ENCODE measurements around the gene AUTS2. TPM values are rescaled to one million over a fixed set of nuclear protein-coding genes. Genes with fewer than 3 reads are reported as not detected.

AUTS2 gene
- total and polyA plus RNA-seq, 2 experiments from 2014 or later = 32.0 to 91.0 TPM

- H3K27ac Mint-ChIP-seq = no peak overlapping the region
- peaks cover 2% of the 10 kb centered on the region for H3K27me3 Mint-ChIP-seq (ENCODE audit: insufficient read depth, low read depth, poor library complexity)
- no peaks in the 10 kb centered on the region for H3K79me2 ChIP-seq (replicated peaks; ENCODE audit: insufficient read depth)
- no peaks in the 10 kb centered on the region for H3K36me3 ChIP-seq (ENCODE audit: insufficient read depth)
- peaks cover 31% of the 10 kb centered on the region for H3K4me1 Mint-ChIP-seq
- DNase-seq (ENCODE audit: low spot score) (no peak), ATAC-seq (no peak)
- H3K36me3 Mint-ChIP-seq (ENCODE audit: low read depth) = no peaks in the 10 kb centered on the region
- H3K4me3 ChIP-seq = no peak overlapping the region
- no peaks in the 10 kb centered on the region for H3F3A ChIP-seq (replicated peaks; ENCODE audit: low read depth)
- no peak overlapping the region for H3K4me2 ChIP-seq
- H3K9me2 ChIP-seq (ENCODE audit: insufficient read depth) = no peaks in the 10 kb centered on the region
- peaks cover 28% of the 10 kb centered on the region for H3K4me1 ChIP-seq (ENCODE audit: insufficient read depth)
- H3K4me3 Mint-ChIP-seq = no peak overlapping the region
- H4K20me1 ChIP-seq (replicated peaks; ENCODE audit: insufficient read depth) = no peaks in the 10 kb centered on the region
- no peak overlapping the region for H2AFZ ChIP-seq
- no peak overlapping the region for H3K27ac ChIP-seq (ENCODE audit: low read depth)
- no peaks in the 10 kb centered on the region for H3K9me3 Mint-ChIP-seq
- H3K27me3 ChIP-seq (ENCODE audit: insufficient read depth) = no peaks in the 10 kb centered on the region
- TF ChIP-seq REST (IDR thresholded peaks at IDR 0.05; ENCODE audit: unreplicated experiment) = no peak
- no peak for TF ChIP-seq ETS1 (IDR thresholded peaks at IDR 0.05)
- TF ChIP-seq ZNF114 (CRISPR knock-in tag; IDR thresholded peaks at IDR 0.05) = no peak
- TF ChIP-seq JUNB (IDR thresholded peaks at IDR 0.05; ENCODE audit: unreplicated experiment) = no peak
- TF ChIP-seq STAT1 (IDR thresholded peaks at IDR 0.05; ENCODE audit: unreplicated experiment) = no peak
- TF ChIP-seq, protein P1, sequence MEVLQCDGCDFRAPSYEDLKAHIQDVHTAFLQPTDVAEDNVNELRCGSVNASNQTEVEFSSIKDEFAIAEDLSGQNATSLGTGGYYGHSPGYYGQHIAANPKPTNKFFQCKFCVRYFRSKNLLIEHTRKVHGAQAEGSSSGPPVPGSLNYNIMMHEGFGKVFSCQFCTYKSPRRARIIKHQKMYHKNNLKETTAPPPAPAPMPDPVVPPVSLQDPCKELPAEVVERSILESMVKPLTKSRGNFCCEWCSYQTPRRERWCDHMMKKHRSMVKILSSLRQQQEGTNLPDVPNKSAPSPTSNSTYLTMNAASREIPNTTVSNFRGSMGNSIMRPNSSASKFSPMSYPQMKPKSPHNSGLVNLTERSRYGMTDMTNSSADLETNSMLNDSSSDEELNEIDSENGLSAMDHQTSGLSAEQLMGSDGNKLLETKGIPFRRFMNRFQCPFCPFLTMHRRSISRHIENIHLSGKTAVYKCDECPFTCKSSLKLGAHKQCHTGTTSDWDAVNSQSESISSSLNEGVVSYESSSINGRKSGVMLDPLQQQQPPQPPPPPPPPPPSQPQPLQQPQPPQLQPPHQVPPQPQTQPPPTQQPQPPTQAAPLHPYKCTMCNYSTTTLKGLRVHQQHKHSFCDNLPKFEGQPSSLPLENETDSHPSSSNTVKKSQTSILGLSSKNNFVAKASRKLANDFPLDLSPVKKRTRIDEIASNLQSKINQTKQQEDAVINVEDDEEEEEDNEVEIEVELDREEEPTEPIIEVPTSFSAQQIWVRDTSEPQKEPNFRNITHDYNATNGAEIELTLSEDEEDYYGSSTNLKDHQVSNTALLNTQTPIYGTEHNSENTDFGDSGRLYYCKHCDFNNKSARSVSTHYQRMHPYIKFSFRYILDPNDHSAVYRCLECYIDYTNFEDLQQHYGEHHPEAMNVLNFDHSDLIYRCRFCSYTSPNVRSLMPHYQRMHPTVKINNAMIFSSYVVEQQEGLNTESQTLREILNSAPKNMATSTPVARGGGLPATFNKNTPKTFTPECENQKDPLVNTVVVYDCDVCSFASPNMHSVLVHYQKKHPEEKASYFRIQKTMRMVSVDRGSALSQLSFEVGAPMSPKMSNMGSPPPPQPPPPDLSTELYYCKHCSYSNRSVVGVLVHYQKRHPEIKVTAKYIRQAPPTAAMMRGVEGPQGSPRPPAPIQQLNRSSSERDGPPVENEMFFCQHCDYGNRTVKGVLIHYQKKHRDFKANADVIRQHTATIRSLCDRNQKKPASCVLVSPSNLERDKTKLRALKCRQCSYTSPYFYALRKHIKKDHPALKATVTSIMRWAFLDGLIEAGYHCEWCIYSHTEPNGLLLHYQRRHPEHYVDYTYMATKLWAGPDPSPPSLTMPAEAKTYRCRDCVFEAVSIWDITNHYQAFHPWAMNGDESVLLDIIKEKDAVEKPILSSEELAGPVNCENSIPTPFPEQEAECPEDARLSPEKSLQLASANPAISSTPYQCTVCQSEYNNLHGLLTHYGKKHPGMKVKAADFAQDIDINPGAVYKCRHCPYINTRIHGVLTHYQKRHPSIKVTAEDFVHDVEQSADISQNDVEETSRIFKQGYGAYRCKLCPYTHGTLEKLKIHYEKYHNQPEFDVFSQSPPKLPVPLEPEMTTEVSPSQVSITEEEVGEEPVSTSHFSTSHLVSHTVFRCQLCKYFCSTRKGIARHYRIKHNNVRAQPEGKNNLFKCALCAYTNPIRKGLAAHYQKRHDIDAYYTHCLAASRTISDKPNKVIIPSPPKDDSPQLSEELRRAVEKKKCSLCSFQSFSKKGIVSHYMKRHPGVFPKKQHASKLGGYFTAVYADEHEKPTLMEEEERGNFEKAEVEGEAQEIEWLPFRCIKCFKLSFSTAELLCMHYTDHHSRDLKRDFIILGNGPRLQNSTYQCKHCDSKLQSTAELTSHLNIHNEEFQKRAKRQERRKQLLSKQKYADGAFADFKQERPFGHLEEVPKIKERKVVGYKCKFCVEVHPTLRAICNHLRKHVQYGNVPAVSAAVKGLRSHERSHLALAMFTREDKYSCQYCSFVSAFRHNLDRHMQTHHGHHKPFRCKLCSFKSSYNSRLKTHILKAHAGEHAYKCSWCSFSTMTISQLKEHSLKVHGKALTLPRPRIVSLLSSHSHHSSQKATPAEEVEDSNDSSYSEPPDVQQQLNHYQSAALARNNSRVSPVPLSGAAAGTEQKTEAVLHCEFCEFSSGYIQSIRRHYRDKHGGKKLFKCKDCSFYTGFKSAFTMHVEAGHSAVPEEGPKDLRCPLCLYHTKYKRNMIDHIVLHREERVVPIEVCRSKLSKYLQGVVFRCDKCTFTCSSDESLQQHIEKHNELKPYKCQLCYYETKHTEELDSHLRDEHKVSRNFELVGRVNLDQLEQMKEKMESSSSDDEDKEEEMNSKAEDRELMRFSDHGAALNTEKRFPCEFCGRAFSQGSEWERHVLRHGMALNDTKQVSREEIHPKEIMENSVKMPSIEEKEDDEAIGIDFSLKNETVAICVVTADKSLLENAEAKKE (CRISPR knock-in tag; IDR thresholded peaks at IDR 0.05) = no peak
- TF ChIP-seq EZH2 (IDR thresholded peaks at IDR 0.05; ENCODE audit: low read depth, unreplicated experiment) = no peak
- no peak for TF ChIP-seq CREB1 (CRISPR knock-in tag; IDR thresholded peaks at IDR 0.05; ENCODE audit: low read depth)
- TF ChIP-seq, protein P2, sequence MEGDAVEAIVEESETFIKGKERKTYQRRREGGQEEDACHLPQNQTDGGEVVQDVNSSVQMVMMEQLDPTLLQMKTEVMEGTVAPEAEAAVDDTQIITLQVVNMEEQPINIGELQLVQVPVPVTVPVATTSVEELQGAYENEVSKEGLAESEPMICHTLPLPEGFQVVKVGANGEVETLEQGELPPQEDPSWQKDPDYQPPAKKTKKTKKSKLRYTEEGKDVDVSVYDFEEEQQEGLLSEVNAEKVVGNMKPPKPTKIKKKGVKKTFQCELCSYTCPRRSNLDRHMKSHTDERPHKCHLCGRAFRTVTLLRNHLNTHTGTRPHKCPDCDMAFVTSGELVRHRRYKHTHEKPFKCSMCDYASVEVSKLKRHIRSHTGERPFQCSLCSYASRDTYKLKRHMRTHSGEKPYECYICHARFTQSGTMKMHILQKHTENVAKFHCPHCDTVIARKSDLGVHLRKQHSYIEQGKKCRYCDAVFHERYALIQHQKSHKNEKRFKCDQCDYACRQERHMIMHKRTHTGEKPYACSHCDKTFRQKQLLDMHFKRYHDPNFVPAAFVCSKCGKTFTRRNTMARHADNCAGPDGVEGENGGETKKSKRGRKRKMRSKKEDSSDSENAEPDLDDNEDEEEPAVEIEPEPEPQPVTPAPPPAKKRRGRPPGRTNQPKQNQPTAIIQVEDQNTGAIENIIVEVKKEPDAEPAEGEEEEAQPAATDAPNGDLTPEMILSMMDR (conservative IDR thresholded peaks at IDR 0.05; ENCODE audit: low read depth in 2 of 2) = no peak
- TF ChIP-seq ZNF331 (CRISPR knock-in tag; IDR thresholded peaks at IDR 0.05; ENCODE audit: low read depth) = no peak
- TF ChIP-seq EZH2phosphoT487 (IDR thresholded peaks at IDR 0.05; ENCODE audit: unreplicated experiment) = no peak
- no peak for TF ChIP-seq NANOG (IDR thresholded peaks at IDR 0.05; ENCODE audit: borderline replicate concordance)
- no peak for TF ChIP-seq POLR2AphosphoS5 (IDR thresholded peaks at IDR 0.05; ENCODE audit: low read depth)
Observed at GRCh38 chr7:70014472-70015177, 416.4 kb downstream of the AUTS2 start.

All from GM23338 (cell line).